Endodermal cell (in vitro differentiated cells): ENCODE data around the gene ABCG1. TPM values are rescaled to one million over a fixed set of nuclear protein-coding genes. Genes with fewer than 3 reads are reported as not detected.

Experiments
- DNase-seq: peaks from one replicate; pipeline ENCODE4 v3.0.0-alpha.2; 2017
- H3K27ac ChIP-seq: 2 replicates; pipeline ENCODE4 v1.5.1; 2013; ENCODE audit warnings: mild to moderate bottlenecking, low read depth, low read length, moderate library complexity
- H3K27me3 ChIP-seq: 2 replicates; pipeline ENCODE4 v1.6.1; 2013; ENCODE audit warnings: mild to moderate bottlenecking, low read length, moderate library complexity; ENCODE audit not compliant: insufficient read depth, control insufficient read depth, poor library complexity, severe bottlenecking
- H3K36me3 ChIP-seq: 2 replicates; pipeline ENCODE4 v1.7.0; 2013; ENCODE audit warnings: mild to moderate bottlenecking, low read length, moderate library complexity; ENCODE audit not compliant: control insufficient read depth, insufficient read depth
- H3K4me1 ChIP-seq: one replicate; pipeline ENCODE4 v1.7.0; 2013; ENCODE audit warnings: low read length; ENCODE audit not compliant: control insufficient read depth, insufficient read depth
- H3K4me3 ChIP-seq: 2 replicates; pipeline ENCODE4 v1.5.1; 2013; ENCODE audit warnings: mild to moderate bottlenecking, low read length, moderate library complexity
- H3K9ac ChIP-seq: 2 replicates; pipeline ENCODE4 v1.6.1; 2013; ENCODE audit warnings: mild to moderate bottlenecking, low read length, moderate library complexity; ENCODE audit not compliant: poor library complexity, severe bottlenecking; ENCODE audit errors: extremely low read depth
- H3K9me3 ChIP-seq: 2 replicates; pipeline ENCODE4 v1.6.1; 2013; ENCODE audit warnings: mild to moderate bottlenecking, low read length, moderate library complexity; ENCODE audit not compliant: control insufficient read depth
- H3K27ac Mint-ChIP-seq: 2 replicates; pipeline ENCODE4 v1.8.0; 2020; ENCODE audit warnings: mixed read lengths
- H3K27me3 Mint-ChIP-seq: 2 replicates; pipeline ENCODE4 v1.8.0; 2021; ENCODE audit warnings: mild to moderate bottlenecking, mixed read lengths; ENCODE audit not compliant: insufficient read depth
- H3K36me3 Mint-ChIP-seq: 2 replicates; pipeline ENCODE4 v1.8.0; 2020; ENCODE audit warnings: low read depth, mixed read lengths
- H3K4me1 Mint-ChIP-seq: 2 replicates; pipeline ENCODE4 v1.8.0; 2020; ENCODE audit warnings: mixed read lengths
- H3K4me3 Mint-ChIP-seq: 2 replicates; pipeline ENCODE4 v1.8.0; 2020; ENCODE audit warnings: mild to moderate bottlenecking, moderate library complexity, mixed read lengths
- H3K9me3 Mint-ChIP-seq: 2 replicates; pipeline ENCODE4 v1.8.0; 2020; ENCODE audit warnings: mild to moderate bottlenecking, mixed read lengths
- CTCF ChIP-seq: fragments of 200-600 bp; sonication (generic); conservative IDR thresholded peaks from 2 replicates; pipeline ENCODE4 v1.5.0; 2021; ENCODE audit warnings: antibody characterized with exemption, mild to moderate bottlenecking
- WGBS, 2 experiments: methylation state at CpG; one replicate each; pipeline versions ENCODE4 v1.1.5 to v1.1.7; 2013; ENCODE audit warnings: missing lambda C conversion rate in 2 of 2, mixed read lengths in 1 of 2; ENCODE audit not compliant: insufficient coverage in 1 of 2, insufficient read length in 1 of 2; 5-methylcytosine and 5-hydroxymethylcytosine counted together
- total RNA-seq, 2 donors: library from RNA; stranded (reverse); fragmentation: NEBNext Ultra II Directional in 1 of 2; extraction: Animal tissue kit (Norgen Biotek cat#: 25700) in 1 of 2; gene quantifications; 2 replicates in 1 of 2; 3 replicates in 1 of 2; pipeline ENCODE4 v1.2.1, GENCODE V29; 2021

Gene ABCG1
- total RNA-seq, 2 donors from 2014 or later: 1.6 to 5.4 TPM

GRCh38 chr21:42203321-42203720 is 15.6 kb upstream of the ABCG1 start:
- no peak for TF ChIP-seq CTCF
- Mint-ChIP-seq H3K27me3 (peaks cover 9% of the 10 kb centered on the region), H3K9me3 (peaks cover 21% of the 10 kb centered on the region), H3K36me3 (peaks cover 3% of the 10 kb centered on the region), H3K4me1 (peaks cover 16% of the 10 kb centered on the region), H3K4me3 (no peak overlapping the region), H3K27ac (no peak overlapping the region)
- no peaks in the 10 kb centered on the region for H3K36me3 ChIP-seq
- 86 to 92% methylated on average over 1 to 5 of the region's 5 CpGs for WGBS, 2 experiments
- H3K9me3 ChIP-seq: no peaks in the 10 kb centered on the region
- H3K4me1 ChIP-seq: peaks cover 8% of the 10 kb centered on the region
- H3K27me3 ChIP-seq: no peaks in the 10 kb centered on the region
- DNase-seq: no peak
- H3K4me3 ChIP-seq: no peak overlapping the region
- no peak overlapping the region for H3K27ac ChIP-seq
- H3K9ac ChIP-seq: no peak overlapping the region

GRCh38 chr21:42203936-42204335 is 15.0 kb upstream of the ABCG1 start:
- Histone ChIP-seq H3K36me3 (no peaks in the 10 kb centered on the region), H3K4me3 (no peak overlapping the region), H3K27ac (no peak overlapping the region), H3K9ac (no peak overlapping the region), H3K4me1 (peaks cover 6% of the 10 kb centered on the region), H3K9me3 (no peaks in the 10 kb centered on the region), H3K27me3 (no peaks in the 10 kb centered on the region)
- Mint-ChIP-seq H3K27me3 (peaks cover 9% of the 10 kb centered on the region), H3K36me3 (peaks cover 3% of the 10 kb centered on the region), H3K27ac (no peak overlapping the region), H3K4me3 (no peak overlapping the region), H3K4me1 (peaks cover 17% of the 10 kb centered on the region), H3K9me3 (peaks cover 21% of the 10 kb centered on the region)
- no peak for TF ChIP-seq CTCF
- DNase-seq: no peak
- WGBS, 2 experiments: 79 to 80% methylated on average over 1 of the region's 1 CpG

GRCh38 chr21:42207426-42207825 is 11.5 kb upstream of the ABCG1 start:
- TF ChIP-seq CTCF: no peak
- Histone ChIP-seq H3K27ac (no peak overlapping the region), H3K4me1 (peaks cover 3% of the 10 kb centered on the region), H3K9ac (no peak overlapping the region), H3K9me3 (no peaks in the 10 kb centered on the region), H3K36me3 (no peaks in the 10 kb centered on the region), H3K4me3 (no peak overlapping the region), H3K27me3 (no peaks in the 10 kb centered on the region)
- Mint-ChIP-seq H3K4me1 (peaks cover 28% of the 10 kb centered on the region), H3K27me3 (peaks cover 14% of the 10 kb centered on the region), H3K36me3 (peaks cover 3% of the 10 kb centered on the region), H3K9me3 (peaks cover 21% of the 10 kb centered on the region), H3K4me3 (no peak overlapping the region), H3K27ac (no peak overlapping the region)
- WGBS, 2 experiments: 88% methylated on average over 2 of the region's 2 CpGs; no CpG with 5 or more reads in 1 of the 2 experiments
- DNase-seq: peak; percentile 12
